Endothelial cell of hepatic sinusoid (primary cell): ENCODE measurements around the gene LHPP.
"Not testable (repeated sequence)": the region's sequence is repeated elsewhere in the genome, so short reads cannot be mapped to it uniquely, and the experiment has no call there.

Experiments
- in situ Hi-C: cut with HindIII; loops from 2 replicates; pipeline ENCODE4 v1.10.0; 2017; ENCODE audit warnings: low sequenced_read_pairs

The LHPP gene

DNA sequence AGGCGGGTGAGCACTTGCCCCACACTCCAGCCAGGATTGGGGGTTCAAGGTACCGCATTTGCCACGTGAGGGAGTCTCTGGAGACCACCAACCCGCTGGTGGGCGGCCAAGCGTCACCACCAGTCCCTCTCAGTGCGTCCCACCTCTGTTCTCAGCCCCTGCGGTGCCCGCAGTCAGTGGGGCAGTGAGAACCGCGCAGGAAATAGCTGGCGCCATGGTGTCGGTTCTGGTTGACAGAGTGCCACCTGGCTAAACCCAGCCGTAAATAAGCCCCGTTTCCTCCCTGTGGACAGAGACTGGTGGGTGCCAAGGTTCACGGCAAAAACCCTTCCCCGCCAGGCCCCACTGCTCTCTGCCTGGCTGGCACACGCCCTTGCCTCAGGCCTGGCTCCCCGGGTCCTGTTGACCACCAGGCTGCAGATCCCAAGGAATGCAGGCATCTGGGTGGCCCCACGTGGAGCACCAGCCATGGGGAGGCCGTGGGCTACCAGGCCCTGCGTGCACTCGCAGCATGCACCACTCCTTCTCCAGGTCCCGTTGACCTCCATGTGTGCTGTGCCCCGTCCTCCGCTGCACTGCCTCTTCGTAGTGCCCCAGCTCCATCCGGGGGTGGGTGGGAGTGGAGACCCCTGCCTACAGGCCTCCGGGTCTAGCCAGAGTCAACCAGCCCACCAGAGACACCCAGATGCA is 140.0 kb downstream of the LHPP start:
- in situ Hi-C loops: no loop called here

DNA sequence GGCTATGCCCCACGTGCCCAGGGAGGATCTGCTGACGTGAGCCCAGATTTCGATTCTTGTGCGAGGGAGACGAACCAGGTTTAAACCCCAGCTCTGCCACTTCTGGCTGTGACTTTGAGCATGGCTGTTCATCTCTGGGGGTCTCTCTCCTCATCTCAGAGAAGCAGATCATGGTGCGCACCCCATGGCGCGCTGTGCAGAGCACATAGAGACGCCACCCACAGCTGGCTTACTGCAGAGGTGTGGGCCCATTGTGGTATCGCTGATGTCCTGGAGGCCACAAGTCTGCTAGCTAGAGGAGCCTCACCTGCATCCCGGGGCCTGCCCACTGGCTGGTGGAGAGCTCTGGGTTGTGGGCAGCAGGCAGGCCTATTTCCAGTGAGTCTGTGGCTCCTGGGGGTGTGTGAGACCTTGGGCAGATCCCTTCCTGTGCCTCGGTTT is 140.5 kb downstream of the LHPP start:
- in situ Hi-C loops: no loop called here

DNA sequence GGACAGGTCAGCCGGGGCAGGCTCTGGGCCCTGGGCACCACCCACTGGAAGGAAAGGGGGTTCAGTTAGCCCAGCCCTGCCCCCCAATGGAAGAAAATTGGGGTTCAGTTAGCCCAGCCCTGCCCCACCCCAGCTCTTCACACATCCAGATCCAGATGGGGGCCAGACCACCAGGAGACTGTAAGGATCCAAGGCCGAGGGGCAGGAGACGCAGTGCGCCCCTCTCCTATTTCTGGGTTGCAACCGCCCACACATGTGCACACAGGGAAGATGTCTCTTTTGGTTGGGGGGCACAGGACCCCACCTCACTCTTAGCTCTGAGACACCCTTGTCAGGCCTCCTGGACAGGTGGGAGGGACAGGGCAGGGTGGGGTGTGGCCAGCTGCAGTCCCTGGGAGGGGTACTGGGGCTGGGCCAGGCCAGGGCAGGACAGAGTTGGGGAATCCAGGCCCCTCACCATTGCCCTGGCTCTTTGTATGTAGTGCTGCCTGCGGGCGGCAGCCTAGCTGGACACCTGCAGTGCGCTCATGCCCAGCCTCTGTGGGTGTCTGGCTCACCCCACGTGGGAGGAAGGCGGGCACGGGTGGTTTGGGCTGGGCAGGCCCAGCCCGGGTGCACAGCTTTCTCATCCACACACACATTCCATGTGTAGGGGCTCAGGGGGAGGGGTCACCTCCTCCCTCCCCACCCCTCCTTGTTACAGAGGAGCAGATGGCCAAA is 141.2 kb downstream of the LHPP start:
- in situ Hi-C loops: no loop called here

DNA sequence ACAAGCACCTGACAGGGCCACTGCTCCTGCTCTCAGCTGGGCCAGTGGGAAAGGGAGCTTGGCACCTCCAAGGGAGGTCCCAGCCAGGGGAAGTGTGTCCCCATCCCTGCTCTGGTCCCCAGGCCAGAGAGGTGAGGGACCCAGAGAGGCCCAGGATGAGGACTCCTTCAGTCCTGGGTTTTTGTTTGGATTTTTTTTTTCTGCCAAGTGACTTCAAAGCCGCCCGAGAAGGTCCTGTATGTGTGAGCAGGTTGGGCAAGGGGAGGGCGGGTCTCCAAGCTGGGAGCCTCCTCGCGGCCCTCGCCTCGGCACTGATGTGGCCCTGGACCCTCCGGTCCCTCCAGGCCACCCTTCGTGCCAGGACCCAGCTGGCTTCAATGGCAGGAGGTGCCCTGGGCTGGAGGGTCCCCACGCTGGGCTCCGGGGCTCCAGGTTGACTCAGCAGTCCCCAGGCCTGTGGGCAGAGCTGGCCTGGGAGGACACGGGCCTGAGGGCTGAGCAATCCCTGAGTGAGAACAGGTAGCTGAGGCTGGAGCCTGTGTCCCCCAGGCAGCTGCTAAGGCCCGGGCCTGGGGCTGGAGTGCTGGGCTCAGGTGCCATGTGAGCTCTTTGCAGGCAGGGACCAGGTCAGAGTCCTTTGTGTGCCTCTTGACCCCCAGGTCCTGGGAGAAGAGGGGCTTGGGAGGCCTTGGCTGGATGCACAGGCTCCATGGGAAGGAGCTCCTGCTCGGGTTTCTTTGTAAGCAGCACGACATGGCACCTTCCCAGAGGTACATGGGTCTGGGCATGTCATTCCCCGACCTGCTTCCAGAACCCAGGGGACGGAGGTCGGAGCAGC is 142.0 kb downstream of the LHPP start:
- in situ Hi-C loops: no loop called here

DNA sequence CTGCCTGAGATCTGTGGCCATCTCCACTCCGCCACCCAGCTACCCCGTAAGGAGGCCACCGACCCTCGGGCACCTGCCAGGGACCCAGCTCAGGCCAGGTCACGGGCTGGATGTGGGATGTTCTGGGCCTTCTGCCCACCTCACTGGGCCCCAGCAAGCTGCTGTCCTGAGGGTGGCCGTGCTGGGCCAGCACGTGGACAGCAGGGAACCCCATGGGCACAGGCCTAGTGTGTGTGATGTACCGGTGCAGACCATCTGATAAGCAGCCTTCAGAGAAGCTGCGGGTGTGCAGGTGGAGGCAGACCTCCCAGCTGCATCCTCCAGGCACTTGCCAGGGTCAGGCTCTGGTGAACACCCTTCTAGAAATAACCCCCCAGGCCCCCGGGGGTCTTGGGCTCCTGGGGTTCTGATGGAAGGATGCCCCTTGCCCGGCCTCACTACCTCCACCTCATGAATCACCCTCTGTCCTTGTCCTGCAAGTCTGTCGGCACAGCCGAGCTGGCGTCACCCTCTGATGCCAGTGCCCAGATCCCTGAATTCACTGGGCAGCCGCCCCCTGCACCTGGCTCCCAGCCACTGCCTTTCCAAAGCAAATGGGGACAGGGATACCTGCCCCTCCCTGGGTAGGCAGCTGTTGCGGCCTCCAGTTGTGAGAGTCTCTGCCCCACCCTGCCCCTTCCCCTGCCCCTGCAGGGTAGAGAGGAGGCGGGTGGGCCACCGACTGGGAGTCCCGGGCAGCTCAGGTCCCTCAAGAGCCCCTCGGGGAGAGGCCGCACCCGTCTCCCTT is 142.8 kb downstream of the LHPP start:
- in situ Hi-C loops: no loop called here

DNA sequence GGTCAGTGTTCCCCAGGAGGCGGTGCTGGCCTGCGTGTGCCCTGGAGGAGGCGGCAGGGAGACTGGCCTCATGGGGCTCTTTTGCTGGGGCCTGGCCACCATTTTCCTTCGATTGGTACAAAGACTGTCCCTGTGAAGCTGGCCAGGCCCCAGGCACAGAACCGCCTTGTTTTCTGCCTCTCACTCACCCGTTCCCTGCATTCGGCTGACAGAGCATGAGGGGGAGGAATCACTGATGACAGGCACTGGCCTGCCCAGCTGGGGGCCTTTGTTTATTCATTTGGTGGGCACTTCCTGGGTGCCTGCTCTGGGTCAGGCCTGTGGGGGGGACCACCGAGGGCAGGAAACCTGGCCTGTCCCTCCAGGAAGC is 143.4 kb downstream of the LHPP start:
- in situ Hi-C loops: no loop called here

DNA sequence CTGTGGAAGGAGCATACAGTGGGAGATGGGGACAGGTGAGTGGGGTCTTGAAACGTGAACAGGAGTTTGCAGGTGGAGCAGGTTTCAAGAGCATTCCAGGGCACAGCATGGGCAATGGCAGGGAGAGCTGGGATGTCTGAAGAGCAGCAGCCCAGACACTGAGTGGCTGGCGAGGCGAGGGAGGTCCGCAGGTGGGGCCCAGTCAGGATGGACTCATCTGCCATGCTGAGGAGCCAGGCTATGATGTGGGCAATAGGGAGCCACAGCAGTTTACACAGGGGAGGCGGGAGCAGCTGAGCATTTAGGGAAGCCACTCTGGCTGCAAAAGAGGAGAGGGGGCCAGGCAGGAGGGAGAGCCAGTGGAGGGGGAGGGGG is 143.8 kb downstream of the LHPP start:
- in situ Hi-C loops: no loop called here

DNA sequence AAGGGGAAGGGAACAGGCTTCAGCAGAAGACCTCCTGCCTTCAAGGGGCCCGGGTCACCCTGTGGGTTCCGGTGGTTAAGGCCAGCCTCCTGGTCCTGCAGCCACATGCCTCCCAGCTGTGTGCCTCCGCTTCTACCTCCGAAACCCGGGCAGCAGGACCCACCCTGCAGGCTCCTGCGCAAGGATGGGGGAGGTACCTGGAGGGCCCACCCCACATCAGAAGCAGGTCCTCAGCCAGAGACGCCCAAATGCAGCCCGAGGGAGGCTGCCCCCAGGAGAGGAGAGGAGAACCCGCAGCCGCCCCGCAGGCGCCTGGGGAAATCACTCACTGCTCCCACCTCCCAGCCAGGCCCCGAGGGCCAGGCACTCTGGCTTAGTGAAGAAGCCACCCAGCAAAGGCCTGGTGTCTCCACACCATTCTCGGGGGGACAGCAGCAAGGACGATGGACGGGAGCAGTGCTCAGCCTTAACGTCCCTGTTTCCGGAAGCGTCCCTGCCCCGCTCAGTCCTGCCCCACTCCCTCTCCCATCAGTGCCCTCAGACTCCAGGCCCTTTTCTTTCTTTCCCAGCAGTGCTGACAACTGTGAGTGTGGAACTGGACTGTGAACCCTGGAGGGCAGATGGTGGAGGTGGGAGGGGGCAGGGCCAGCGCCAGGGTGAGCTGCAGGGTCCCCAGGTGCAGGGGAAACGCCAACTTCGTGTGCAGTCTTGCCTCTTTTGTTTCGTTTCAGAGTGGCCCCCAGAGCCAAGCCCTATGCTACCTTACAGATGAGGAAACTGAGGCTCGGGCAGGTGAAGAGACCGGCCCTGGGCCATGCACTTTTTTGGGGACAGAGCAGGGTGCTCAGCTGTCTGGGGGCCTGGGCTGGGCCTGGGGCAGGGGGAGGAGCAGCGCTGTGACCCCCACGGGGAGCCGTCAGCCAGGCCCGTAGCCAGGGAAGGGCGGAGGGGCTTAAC is 144.5 kb downstream of the LHPP start:
- in situ Hi-C loops: no loop called here

DNA sequence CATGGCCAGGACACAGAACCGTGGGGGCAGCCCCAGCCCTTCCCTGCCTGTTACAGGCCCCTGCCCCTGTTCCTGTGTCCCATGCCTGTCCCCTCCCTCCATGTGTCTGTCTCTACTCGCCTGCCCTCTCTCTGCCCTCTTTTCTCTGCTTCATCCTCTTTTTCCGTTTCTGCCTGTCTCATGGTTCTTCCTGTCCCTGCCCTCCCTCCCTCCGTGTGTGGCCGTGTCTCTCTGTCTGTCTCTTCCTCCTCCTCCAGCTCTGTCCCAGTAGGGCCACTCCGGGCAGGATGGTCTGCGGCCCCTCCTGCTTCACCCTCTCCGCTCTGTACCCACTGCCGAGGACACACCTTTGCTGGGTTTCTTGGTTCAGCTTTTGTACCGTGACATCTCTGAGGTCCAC is 145.2 kb downstream of the LHPP start:
- in situ Hi-C loops: no loop called here

DNA sequence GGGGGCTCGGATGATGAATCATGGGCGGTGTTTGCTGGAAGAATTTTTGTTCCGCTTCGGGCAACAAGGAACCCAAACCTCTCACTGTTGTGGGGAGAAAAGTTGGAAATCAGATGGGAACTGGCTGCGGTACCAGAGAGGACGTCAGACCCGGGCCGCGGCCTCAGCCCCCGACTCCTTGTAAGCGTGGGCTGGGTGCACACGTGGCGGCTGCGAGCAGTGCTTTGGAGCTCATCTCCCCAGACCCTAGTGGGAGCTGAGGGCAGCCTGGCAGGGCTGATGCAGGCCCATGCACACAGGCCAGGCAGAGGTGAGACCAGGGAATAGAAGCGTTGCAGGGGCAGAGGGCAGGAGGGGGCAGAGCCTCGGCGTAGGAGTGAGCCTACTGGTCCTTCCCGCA is 146.1 kb downstream of the LHPP start:
- in situ Hi-C loops: no loop called here

DNA sequence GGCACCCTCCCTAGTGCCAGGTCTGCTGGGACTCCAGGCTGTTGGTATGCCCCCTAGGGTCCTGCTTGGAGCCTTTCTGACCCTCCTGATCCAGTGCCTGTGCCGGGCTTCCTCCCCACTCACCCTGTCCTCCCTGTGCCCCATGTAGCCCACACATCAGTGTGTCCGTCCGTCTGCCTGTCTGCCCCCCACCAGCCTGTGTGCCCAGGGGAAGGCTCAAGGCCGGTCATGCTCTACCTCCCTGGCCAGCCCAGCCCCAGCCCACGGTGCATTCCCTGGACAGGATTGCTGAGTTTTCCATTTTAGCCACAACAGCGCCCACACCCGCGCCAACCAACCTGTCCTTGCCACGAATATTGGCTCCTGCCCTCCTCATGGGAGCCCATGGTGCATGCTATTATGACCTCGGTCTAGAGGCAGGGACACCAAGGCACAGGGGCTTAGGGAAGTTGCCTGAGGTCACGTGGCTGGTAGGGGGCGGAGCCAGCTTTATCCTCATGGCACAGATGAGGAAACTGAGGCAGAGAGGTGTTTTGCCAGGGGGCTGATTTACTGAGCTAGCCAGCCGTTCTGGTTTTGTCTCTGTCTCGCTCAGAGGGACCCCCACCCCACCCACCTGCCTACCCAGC is 146.6 kb downstream of the LHPP start:
- in situ Hi-C loops: no loop called here

DNA sequence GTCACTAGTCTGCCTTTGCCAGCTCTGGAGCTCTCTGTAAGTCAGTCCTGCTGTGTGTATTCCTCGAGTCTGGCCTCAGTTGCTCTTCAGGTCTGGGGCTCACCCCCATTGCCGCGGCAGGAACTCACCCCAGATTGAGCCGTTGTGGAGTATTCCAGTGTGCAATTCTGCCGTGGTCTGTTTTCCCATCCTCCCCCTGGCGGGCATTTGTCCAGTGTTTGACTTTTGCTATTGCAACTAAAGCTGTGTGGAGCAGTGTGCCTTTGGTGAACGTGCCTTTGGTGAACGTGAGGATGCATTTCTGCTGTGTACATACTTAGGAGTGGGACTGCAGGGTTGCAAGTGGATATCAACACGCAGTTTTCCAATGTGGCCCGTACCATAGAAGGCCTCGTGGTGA is 148.1 kb downstream of the LHPP start:
- in situ Hi-C loops: no loop called here

DNA sequence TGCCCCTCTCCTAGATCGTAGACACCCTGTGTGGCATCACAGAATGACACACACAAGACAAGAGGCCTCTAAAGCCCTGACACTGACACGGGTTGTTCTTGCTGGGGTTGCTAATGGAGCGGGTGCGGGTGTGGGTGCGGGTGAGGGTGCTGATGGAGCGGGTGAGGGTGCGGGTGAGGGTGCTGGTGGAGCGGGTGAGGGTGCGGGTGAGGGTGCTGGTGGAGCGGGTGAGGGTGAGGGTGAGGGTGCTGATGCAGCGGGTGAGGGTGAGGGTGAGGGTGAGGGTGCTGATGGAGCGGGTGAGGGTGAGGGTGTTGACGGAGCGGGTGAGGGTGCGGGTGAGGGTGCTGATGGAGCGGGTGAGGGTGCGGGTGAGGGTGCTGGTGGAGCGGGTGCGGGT is 148.6 kb downstream of the LHPP start:
- in situ Hi-C loops: not testable (repeated sequence)

DNA sequence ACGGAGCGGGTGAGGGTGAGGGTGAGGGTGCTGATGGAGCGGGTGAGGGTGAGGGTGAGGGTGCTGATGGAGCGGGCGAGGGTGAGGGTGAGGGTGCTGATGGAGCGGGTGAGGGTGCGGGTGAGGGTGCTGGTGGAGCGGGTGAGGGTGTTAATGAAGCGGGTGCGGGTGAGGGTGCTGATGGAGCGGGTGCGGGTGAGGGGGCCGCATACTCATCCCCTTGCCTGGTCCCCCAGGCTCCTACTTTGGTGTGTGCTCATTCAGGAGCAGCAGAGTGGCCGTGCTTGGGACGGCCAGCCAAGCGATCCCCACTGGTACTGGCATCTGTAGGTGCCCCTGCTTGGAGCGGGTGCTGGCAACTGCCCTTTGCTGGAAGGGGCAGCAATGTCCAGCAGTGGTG is 149.2 kb downstream of the LHPP start:
- in situ Hi-C loops: not testable (repeated sequence)

DNA sequence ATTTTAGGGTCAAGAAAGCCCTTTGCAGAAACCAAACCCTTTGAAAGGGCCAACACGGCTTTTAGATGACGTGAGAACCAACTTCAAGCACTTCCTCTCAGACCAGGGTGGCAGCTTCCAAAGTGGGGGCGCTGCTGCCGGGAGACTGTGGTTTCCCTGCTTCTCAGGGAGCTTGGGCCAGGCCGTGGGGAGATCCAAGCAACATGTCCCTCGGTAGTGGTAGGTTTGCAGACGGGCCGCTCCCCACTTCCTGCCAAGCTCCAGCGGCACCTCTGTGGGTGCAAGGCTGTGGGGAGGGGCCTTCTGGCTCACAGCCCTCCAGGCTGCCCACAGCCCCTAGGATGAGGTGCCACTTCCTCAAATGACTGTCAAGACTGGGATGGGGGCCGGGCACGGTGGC is 150.1 kb downstream of the LHPP start:
- in situ Hi-C loops: no loop called here

DNA sequence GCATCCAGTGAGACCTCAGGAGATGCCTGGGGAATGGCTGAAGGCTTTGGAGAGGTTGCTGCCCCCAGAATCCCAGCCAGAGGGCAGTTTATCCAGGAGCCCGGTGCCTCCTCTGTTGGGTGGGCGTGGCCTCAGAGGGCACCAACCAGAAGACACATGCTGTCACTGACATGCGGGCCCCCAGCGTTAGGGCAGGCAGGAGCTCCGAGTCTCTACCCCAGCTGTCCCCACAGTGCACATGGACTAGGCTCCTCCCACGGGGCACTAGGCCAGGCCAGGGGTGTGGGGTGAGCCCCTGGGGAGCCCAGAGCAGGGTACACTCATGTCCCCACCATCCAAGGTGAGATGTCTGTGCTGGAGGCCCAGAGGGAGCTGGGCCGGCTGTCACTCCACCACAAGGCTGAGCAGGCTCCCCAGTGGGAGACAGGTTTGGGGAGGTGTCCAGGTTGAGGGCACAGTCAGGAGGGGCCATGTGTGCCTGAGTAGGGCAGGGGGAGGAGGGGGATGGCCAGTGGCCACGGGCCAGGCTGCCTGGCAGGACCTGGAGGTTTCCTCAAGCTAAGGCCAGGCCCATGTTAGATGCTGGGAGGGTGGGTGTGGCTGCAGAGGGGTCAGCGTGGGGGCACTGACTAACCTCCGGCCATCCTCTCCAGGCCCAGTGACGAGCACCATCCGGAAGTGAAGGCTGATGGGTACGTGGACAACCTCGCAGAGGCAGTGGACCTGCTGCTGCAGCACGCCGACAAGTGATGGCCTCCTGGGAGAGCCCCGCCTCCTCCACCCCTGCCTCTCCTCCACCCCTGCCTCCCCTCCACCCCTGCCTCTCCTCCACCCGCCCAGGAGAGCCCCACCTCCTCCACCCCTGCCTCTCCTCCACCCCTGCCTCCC is 151.2 kb downstream of the LHPP start:
- in situ Hi-C loops: no loop called here

DNA sequence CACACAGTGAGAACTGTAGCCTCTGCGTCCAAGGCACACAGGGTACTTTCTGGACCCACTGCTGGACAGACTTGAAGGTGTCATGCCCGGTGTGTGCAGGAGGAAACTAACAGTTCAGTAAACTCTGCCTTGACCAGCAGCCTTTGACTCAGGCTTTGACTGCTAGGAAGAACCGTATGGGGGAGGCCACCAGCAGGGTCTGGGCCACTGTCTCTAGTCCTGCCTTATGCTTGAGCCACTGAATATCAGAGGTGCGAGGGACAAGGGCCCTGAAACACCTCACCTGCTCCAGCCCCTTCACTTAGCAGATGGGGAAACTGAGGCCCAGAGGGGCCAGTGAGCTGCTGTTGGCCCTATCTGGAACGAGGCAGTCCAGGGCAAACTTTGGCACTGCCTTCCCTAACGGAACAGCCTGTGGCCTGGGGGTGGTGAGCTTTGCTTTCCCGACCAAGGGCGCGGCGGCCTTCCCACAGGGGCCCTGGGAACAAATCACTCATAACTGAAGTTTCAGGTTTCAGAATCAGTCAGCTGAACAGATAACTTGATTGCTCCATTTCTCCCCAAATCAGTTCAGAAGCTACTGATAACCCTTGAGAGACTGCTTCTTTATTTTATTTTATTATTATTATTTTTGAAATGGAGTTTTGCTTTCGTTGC is 152.5 kb downstream of the LHPP start:
- in situ Hi-C loops: no loop called here

DNA sequence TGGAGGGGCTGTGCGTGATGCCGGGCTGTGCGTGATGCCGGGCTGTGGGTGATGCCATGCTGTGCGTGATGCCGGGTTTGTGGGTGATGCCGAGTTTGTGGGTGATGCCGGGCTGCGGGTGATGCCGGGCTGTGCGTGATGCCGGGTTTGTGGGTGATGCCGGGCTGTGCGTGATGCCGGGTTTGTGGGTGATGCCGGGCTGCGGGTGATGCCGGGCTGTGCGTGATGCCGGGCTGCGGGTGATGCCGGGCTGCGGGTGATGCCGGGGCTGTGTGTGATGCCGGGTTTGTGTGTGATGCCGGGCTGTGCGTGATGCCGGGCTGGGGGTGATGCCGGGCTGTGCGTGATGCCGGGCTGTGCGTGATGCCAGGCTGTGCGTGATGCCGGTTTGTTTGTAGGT is 153.6 kb downstream of the LHPP start:
- in situ Hi-C loops: loop anchor here (5.0 kb wide), 2 partner anchors 33 to 78 kb away; no protein-coding TSS in a partner anchor
